ENCODE data around the gene VPS35L.

Gene VPS35L

DNA sequence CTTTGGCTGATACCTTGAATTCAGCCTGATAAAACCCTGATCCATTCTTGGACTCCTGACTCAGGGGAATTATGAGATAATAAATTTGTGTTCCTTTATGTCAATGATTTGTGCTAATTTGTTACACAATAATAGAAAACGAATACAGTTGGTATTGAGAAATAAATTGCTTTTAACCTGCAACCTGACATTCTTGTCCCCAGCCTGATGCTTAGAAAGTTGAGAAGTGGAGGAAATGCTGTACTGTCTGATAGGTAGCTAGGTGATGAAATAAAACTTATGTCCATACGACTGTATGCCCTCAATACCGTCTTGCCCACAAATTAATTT lies 173.1 kb downstream of the VPS35L start:
- in situ Hi-C loops (cut with HindIII; ENCODE audit: low pct_ligation_motif_present, low sequenced_read_pairs): loop anchor here (25.0 kb wide), 1 partner anchor 159 kb away; the partner anchor contains the start of gene GPRC5B
- TF ChIP-seq CTCF (IDR thresholded peaks at IDR 0.05; ENCODE audit: low read depth, low read length, missing control alignments): no peak
- no peaks in the 10 kb centered on the region for H3K36me3 ChIP-seq (replicated peaks)
- H3K4me3 ChIP-seq (ENCODE audit: low read depth, low read length): no peak overlapping the region
- no peak for DNase-seq
- H3K27me3 ChIP-seq (replicated peaks): no peaks in the 10 kb centered on the region
- H3K27ac ChIP-seq: no peak overlapping the region

DNA sequence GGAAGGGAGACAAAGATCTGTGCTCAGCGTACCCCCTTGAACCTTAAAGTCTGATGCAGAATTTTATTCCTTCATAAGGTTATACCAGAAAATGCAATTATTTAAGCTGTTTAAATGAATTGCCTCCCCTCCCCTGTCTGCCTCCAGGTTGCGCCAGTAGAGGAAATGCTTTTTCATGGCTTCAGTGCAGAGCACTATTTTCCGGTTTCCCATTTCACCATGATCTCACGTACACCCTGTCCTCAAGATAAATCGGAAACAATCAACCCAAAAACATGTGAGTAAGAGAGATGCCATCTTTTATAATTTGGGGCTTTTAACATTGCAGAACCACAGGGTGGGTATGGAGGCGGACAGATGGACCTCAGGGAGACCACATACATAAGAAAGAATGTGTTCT lies 178.0 kb downstream of the VPS35L start:
- no peak for DNase-seq
- no peak overlapping the region for H3K27ac ChIP-seq
- in situ Hi-C loops (cut with HindIII; ENCODE audit: low pct_ligation_motif_present, low sequenced_read_pairs): loop anchor here (25.0 kb wide), 1 partner anchor 154 kb away; the partner anchor contains the start of gene GPRC5B

DNA sequence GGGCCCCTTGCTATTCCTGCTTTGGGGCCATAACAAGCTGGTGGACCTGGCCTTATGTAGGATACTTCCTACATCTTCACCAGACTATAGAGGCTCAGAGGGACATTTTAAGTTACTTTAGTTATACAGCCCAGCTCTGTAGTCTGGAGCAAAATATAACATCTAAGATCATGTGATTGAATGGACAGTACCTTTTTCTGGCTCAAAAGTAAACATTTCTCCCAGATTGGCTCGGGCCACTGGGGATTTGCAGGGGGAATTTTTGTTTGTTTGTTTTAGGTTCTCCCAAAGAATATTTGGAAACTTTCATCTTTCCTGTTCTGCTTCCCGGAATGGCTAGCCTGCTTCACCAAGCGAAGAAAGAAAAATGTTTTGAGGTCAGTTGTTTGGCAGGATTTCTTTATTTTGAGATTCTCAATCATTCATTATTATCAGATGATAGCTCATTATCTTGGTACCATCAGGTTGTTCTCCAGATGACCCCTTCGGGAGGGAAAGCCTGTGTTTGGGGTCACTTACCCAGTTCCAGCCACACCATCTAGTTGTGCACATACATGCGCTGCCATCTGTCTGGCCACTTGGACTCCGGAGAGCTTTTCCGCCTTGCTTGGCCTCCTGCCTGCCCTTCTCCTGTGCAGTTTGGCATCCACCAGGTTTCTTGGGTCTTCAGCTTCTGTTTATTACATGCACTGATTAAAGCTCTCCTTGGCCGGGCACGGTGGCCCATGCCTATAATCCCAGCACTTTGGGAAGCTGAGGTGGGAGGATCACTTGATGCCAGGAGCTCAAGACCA lies 179.8 kb downstream of the VPS35L start:
- no peak overlapping the region for H3K4me3 ChIP-seq (ENCODE audit: low read depth, low read length)
- no peak overlapping the region for H3K27ac ChIP-seq
- in situ Hi-C loops (cut with HindIII; ENCODE audit: low pct_ligation_motif_present, low sequenced_read_pairs): loop anchor here (25.0 kb wide), 1 partner anchor 152 kb away; the partner anchor contains the start of gene GPRC5B
- no peak for TF ChIP-seq CTCF (IDR thresholded peaks at IDR 0.05; ENCODE audit: low read depth, low read length, missing control alignments)
- H3K27me3 ChIP-seq (replicated peaks): no peaks in the 10 kb centered on the region
- no peak for DNase-seq
- H3K36me3 ChIP-seq (replicated peaks): peaks cover 2% of the 10 kb centered on the region

More for the DNA sequence above, 178.0 kb downstream of the VPS35L start:
- TF ChIP-seq CTCF (IDR thresholded peaks at IDR 0.05; ENCODE audit: low read depth, low read length, missing control alignments): no peak
- Histone ChIP-seq H3K27me3 (replicated peaks) (no peaks in the 10 kb centered on the region), H3K4me3 (ENCODE audit: low read depth, low read length) (no peak overlapping the region), H3K36me3 (replicated peaks) (peaks cover 2% of the 10 kb centered on the region)

DNA sequence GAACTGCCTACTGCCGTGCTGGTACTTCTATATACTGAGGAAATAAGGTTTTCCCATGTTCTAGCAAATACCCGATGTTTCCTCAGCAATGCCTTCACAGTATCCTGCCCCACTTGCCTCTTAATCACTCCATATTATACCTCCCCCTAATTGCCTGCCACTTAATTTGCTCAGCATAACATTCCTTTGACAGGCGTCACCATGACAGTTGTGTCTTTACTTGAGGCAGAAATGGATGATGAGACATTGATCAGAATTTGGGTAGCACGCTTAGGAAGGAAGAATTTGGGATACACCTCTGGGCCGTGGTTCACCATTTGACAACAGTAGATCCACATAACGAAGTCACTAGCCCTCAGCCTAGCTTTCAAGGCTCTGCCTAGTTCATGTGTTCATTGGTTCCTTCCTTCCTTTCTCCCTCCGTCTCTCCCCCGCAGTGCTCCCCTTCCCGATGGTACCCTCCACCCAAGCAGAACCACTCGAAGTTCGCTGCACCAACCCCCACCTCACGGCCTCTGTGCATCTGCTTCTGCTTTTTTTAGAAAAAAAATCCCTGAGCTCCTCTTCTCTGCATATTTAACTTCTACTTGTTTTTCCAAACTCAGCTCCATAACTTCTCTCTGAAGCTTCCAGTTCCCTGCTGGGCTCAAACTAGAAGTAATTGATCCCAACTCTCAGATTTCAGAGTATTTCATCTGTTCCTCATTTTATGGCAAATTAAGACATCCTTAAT lies 182.0 kb downstream of the VPS35L start:
- TF ChIP-seq CTCF (IDR thresholded peaks at IDR 0.05; ENCODE audit: low read depth, low read length, missing control alignments): no peak
- peaks cover 2% of the 10 kb centered on the region for H3K36me3 ChIP-seq (replicated peaks)
- no peak overlapping the region for H3K27ac ChIP-seq
- in situ Hi-C loops (cut with HindIII; ENCODE audit: low pct_ligation_motif_present, low sequenced_read_pairs): loop anchor here (25.0 kb wide), 1 partner anchor 150 kb away; the partner anchor contains the start of gene GPRC5B
- H3K27me3 ChIP-seq (replicated peaks): no peaks in the 10 kb centered on the region
- H3K4me3 ChIP-seq (ENCODE audit: low read depth, low read length): no peak overlapping the region
- DNase-seq: no peak

- in situ Hi-C loops (cut with HindIII; ENCODE audit: low pct_ligation_motif_present, low sequenced_read_pairs): loop anchor here (25.0 kb wide), 1 partner anchor 146 kb away; the partner anchor contains the start of gene GPRC5B
- no peak overlapping the region for H3K27ac ChIP-seq
- TF ChIP-seq CTCF (IDR thresholded peaks at IDR 0.05; ENCODE audit: low read depth, low read length, missing control alignments): no peak
- no peaks in the 10 kb centered on the region for H3K36me3 ChIP-seq (replicated peaks)
- H3K27me3 ChIP-seq (replicated peaks): no peaks in the 10 kb centered on the region
- DNase-seq: no peak
- no peak overlapping the region for H3K4me3 ChIP-seq (ENCODE audit: low read depth, low read length)
Measured at GRCh38 chr16:19741354-19741753, 185.9 kb downstream of the VPS35L start.
